IMR-90 (cell line): ENCODE measurements around the gene IGHMBP2. TPM values are rescaled to one million over a fixed set of nuclear protein-coding genes. Genes with fewer than 3 reads are reported as not detected.

Experiments
- ATAC-seq: fragments of 200-7000 bp; cut with Tn5 transposase; 2 replicates; pipeline ENCODE4 v1.9.1; 2020; ENCODE audit warnings: low read depth, mild to moderate bottlenecking, moderate library complexity
- BruUV-seq: library from RNA; stranded (reverse); fragments of 400-500 nt; replicated peaks from 2 replicates; lab custom pipeline; 2021; lab: Mats Ljungman, UMichigan
- CTCF ChIA-PET: fragments of 300-600 bp; formaldehyde crosslinking; extraction: SDS; loops from one replicate; lab custom pipeline; 2021; ENCODE audit warnings: antibody characterized with exemption; lab: Yijun Ruan, JAX
- POLR2A ChIA-PET: fragments of 300-600 bp; sonication (Branson Sonifier 250); formaldehyde crosslinking; loops from one replicate; lab custom pipeline; 2022; ENCODE audit warnings: antibody characterized with exemption; ENCODE audit not compliant: unreplicated experiment; lab: Charles Lee
- DNase-seq: peaks from one replicate; pipeline ENCODE4 v3.0.0; 2013
- H2AFZ ChIP-seq: replicated peaks from 2 replicates; pipeline ENCODE3; 2013; ENCODE audit warnings: low read length, mild to moderate bottlenecking; ENCODE audit not compliant: poor library complexity
- H2AK5ac ChIP-seq: 2 replicates; pipeline ENCODE4 v1.6.1; 2013; ENCODE audit warnings: low read depth, low read length, inconsistent platforms
- H2AK9ac ChIP-seq: replicated peaks from 2 replicates; pipeline ENCODE3; 2013; ENCODE audit warnings: mild to moderate bottlenecking, low read depth, low read length, moderate library complexity; ENCODE audit not compliant: poor library complexity
- H2BK120ac ChIP-seq: 2 replicates; pipeline ENCODE4 v1.6.1; 2013; ENCODE audit warnings: low read depth, low read length, inconsistent platforms
- H2BK15ac ChIP-seq: 3 replicates; pipeline ENCODE4 v1.6.1; 2013; ENCODE audit warnings: low read depth, low read length, inconsistent platforms
- H2BK20ac ChIP-seq: 2 replicates; pipeline ENCODE4 v1.6.1; 2013; ENCODE audit warnings: low read depth, mild to moderate bottlenecking, inconsistent platforms, low read length, moderate library complexity
- H2BK5ac ChIP-seq: 2 replicates; pipeline ENCODE4 v1.6.1; 2013; ENCODE audit warnings: mild to moderate bottlenecking, low read depth, low read length, inconsistent platforms; ENCODE audit not compliant: poor library complexity, severe bottlenecking
- H3K14ac ChIP-seq: replicated peaks from 2 replicates; pipeline ENCODE4 v1.6.1; 2013; ENCODE audit warnings: low read depth, low read length, inconsistent platforms
- H3K18ac ChIP-seq: 2 replicates; pipeline ENCODE4 v1.6.1; 2013; ENCODE audit warnings: low read depth, low read length, control low read depth
- H3K23ac ChIP-seq: 2 replicates; pipeline ENCODE4 v1.6.1; 2013; ENCODE audit warnings: low read depth, low read length, inconsistent platforms
- H3K27ac ChIP-seq: 2 replicates; pipeline ENCODE4 v1.5.1; 2013; ENCODE audit warnings: mild to moderate bottlenecking, control low read depth, low read length; ENCODE audit not compliant: insufficient read depth
- H3K27me3 ChIP-seq: 2 replicates; pipeline ENCODE4 v1.6.1; 2013; ENCODE audit warnings: low read length; ENCODE audit not compliant: control insufficient read depth, insufficient read depth
- H3K36me3 ChIP-seq: 2 replicates; pipeline ENCODE4 v1.6.1; 2013; ENCODE audit warnings: low read length, mixed read lengths; ENCODE audit not compliant: control insufficient read depth, insufficient read depth
- H3K4ac ChIP-seq: 2 replicates; pipeline ENCODE4 v1.6.1; 2013; ENCODE audit warnings: low read depth, low read length, inconsistent platforms
- H3K4me1 ChIP-seq: 2 replicates; pipeline ENCODE4 v1.6.1; 2013; ENCODE audit warnings: low read length, mixed read lengths; ENCODE audit not compliant: control insufficient read depth, insufficient read depth
- H3K4me2 ChIP-seq: 2 replicates; pipeline ENCODE4 v1.6.1; 2013; ENCODE audit warnings: low read depth, mild to moderate bottlenecking, control low read depth, low read length, moderate library complexity
- H3K4me3 ChIP-seq: 2 replicates; pipeline ENCODE4 v1.5.1; 2013; ENCODE audit warnings: low read depth, mild to moderate bottlenecking, control low read depth, low read length, moderate library complexity; ENCODE audit not compliant: insufficient read depth
- H3K56ac ChIP-seq: 2 replicates; pipeline ENCODE4 v1.6.1; 2013; ENCODE audit warnings: low read length, inconsistent platforms; ENCODE audit not compliant: insufficient read depth; ENCODE audit errors: extremely low read depth
- H3K79me1 ChIP-seq, 2 experiments: 2 replicates each; pipeline ENCODE4 v1.6.1; 2013; ENCODE audit warnings: low read length in 2 of 2, inconsistent platforms in 1 of 2, low read depth in 1 of 2
- H3K9ac ChIP-seq: 2 replicates; pipeline ENCODE4 v1.6.1; 2013; ENCODE audit warnings: low read depth, low read length, control low read depth
- H3K9me1 ChIP-seq: 2 replicates; pipeline ENCODE4 v1.6.1; 2013; ENCODE audit warnings: low read length, inconsistent platforms; ENCODE audit not compliant: insufficient read depth
- H3K9me3 ChIP-seq: 2 replicates; pipeline ENCODE4 v1.6.1; 2013; ENCODE audit warnings: low read length; ENCODE audit not compliant: control insufficient read depth, insufficient read depth
- H4K20me1 ChIP-seq: 2 replicates; pipeline ENCODE4 v1.6.1; 2013; ENCODE audit warnings: low read length, inconsistent platforms; ENCODE audit not compliant: insufficient read depth
- H4K5ac ChIP-seq: 2 replicates; pipeline ENCODE4 v1.6.1; 2013; ENCODE audit warnings: mild to moderate bottlenecking, low read depth, low read length, control low read depth
- H4K8ac ChIP-seq, 2 experiments: 2 replicates each; pipeline ENCODE4 v1.6.1; 2013; ENCODE audit warnings: low read depth in 2 of 2, low read length in 2 of 2, control low read depth in 1 of 2, inconsistent platforms in 1 of 2
- H4K91ac ChIP-seq: 2 replicates; pipeline ENCODE4 v1.6.1; 2013; ENCODE audit warnings: low read depth, low read length, inconsistent platforms; ENCODE audit not compliant: insufficient read depth
- CEBPB ChIP-seq: IDR thresholded peaks from 2 replicates; pipeline ENCODE4 v1.6.1; 2012; ENCODE audit warnings: low read depth, low read length, improper control_type of control experiment
- CHD1 ChIP-seq: IDR thresholded peaks from 2 replicates; pipeline ENCODE4 v1.6.1; 2012; ENCODE audit warnings: low read depth, low read length, improper control_type of control experiment
- CTCF ChIP-seq: conservative IDR thresholded peaks from 2 replicates; pipeline ENCODE4 v1.5.1; 2012; ENCODE audit warnings: mild to moderate bottlenecking, low read depth, low read length, improper control_type of control experiment
- ELK1 ChIP-seq: fragments of 150-350 bp; IDR thresholded peaks from 2 replicates; pipeline ENCODE4 v1.6.1; 2016; ENCODE audit warnings: low read depth, mild to moderate bottlenecking, low read length, moderate library complexity, borderline replicate concordance
- FOS ChIP-seq: fragments of 150-350 bp; IDR thresholded peaks from 2 replicates; pipeline ENCODE4 v1.6.1; 2016; ENCODE audit warnings: low read depth, low read length
- MAFK ChIP-seq: IDR thresholded peaks from 2 replicates; pipeline ENCODE4 v1.6.1; 2012; ENCODE audit warnings: low read depth, low read length, improper control_type of control experiment
- MAZ ChIP-seq: IDR thresholded peaks from 2 replicates; pipeline ENCODE4 v1.6.1; 2012; ENCODE audit warnings: low read depth, mild to moderate bottlenecking, low read length, improper control_type of control experiment, moderate library complexity, borderline replicate concordance
- NFE2L2 ChIP-seq: fragments of 150-350 bp; IDR thresholded peaks from 2 replicates; pipeline ENCODE4 v1.6.1; 2016; ENCODE audit warnings: low read depth, mild to moderate bottlenecking, low read length
- RCOR1 ChIP-seq: IDR thresholded peaks from 2 replicates; pipeline ENCODE4 v1.6.1; 2012; ENCODE audit warnings: mild to moderate bottlenecking, low read length, improper control_type of control experiment; ENCODE audit not compliant: insufficient replicate concordance
- WGBS, 2 experiments: methylation state at CpG; one replicate each; pipeline versions ENCODE4 v1.1.5 to v1.1.7; 2013; ENCODE audit warnings: missing lambda C conversion rate in 2 of 2; ENCODE audit not compliant: insufficient read length in 1 of 2; ENCODE audit errors: extremely low coverage in 2 of 2; 5-methylcytosine and 5-hydroxymethylcytosine counted together
- dilution Hi-C: fragments of 300-500 bp; cut with HindIII; formaldehyde crosslinking; loops from one replicate; pipeline ENCODE4 v1.14.3; 2018; ENCODE audit warnings: low sequenced_read_pairs; ENCODE audit not compliant: unreplicated experiment
- in situ Hi-C: fragments of 300-500 bp; cut with MboI; formaldehyde crosslinking; loops from 3 replicates; pipeline ENCODE4 v1.14.3; 2019; ENCODE audit warnings: low sequenced_read_pairs, inconsistent platforms, mixed read lengths
- intact Hi-C: fragments of 100-400 bp; cut with micrococcal nuclease; formaldehyde crosslinking; loops from 2 replicates; pipeline ENCODE4 v1.10.0; 2022
- polyA plus RNA-seq, 3 experiments: library from polyadenylated mRNA; depleted of rRNA; stranded (reverse); fragments of >200 nt; gene quantifications; 2 replicates each; pipeline ENCODE4 v1.2.3, GENCODE V29; 2012; ENCODE audit warnings: low replicate concordance in 1 of 3
- total RNA-seq: library from RNA; depleted of rRNA; stranded (reverse); fragments of >200 nt; gene quantifications from 2 replicates; pipeline ENCODE4 v1.2.3, GENCODE V29; 2012
- TF ChIP-seq, protein P1 (sequence below): fragments of 150-350 bp; IDR thresholded peaks from 2 replicates; pipeline ENCODE4 v1.6.1; 2017; ENCODE audit warnings: mild to moderate bottlenecking, antibody characterized with exemption, low read length, low read depth

The IGHMBP2 gene
- total and polyA plus RNA-seq, 2 of the 4 experiments (the other 2 are of a cell fraction) = 4.5 to 11.1 TPM

GRCh38 chr11:68978931-68979594 lies 75.4 kb downstream of the IGHMBP2 start:
- Histone ChIP-seq H4K20me1 (no peaks in the 10 kb centered on the region), H2BK20ac (no peak overlapping the region), H3K36me3 (no peaks in the 10 kb centered on the region), H2BK120ac (no peak overlapping the region), H2AK5ac (no peak overlapping the region), H3K9ac (no peak overlapping the region), H4K91ac (no peak overlapping the region), H3K14ac (no peak overlapping the region), H3K27ac (no peak overlapping the region), H3K9me3 (no peaks in the 10 kb centered on the region), H2AK9ac (peak overlapping the region; percentile 55), H3K4me3 (no peak overlapping the region), H2BK15ac (no peak overlapping the region), H3K23ac (no peak overlapping the region), H2AFZ (peak overlapping the region; percentile 72), H3K18ac (no peak overlapping the region), H2BK5ac (no peak overlapping the region), H3K56ac (no peak overlapping the region), H4K5ac (no peak overlapping the region), H3K79me1 (no peaks in the 10 kb centered on the region), H3K9me1 (no peaks in the 10 kb centered on the region), H4K8ac (no peak overlapping the region), H3K4ac (no peak overlapping the region), H3K4me1 (peaks cover 2% of the 10 kb centered on the region; the same call in 1 of the 2 replicates), H3K27me3 (peaks cover 38% of the 10 kb centered on the region), H3K4me2 (no peak overlapping the region)
- ChIA-PET CTCF (no interaction called here), POLR2A (no interaction called here)
- BruUV-seq = no TSS peak
- TF ChIP-seq NFE2L2 (no peak), CEBPB (no peak), RCOR1 (no peak), ELK1 (no peak), MAFK (no peak), FOS (no peak), CHD1 (no peak), MAZ (no peak), CTCF (no peak)
- TF ChIP-seq, protein P1, sequence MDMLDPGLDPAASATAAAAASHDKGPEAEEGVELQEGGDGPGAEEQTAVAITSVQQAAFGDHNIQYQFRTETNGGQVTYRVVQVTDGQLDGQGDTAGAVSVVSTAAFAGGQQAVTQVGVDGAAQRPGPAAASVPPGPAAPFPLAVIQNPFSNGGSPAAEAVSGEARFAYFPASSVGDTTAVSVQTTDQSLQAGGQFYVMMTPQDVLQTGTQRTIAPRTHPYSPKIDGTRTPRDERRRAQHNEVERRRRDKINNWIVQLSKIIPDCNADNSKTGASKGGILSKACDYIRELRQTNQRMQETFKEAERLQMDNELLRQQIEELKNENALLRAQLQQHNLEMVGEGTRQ = no peak
- DNase-seq = no peak
- in situ Hi-C loops = no loop called here
- intact Hi-C loops = no loop called here
- 57% methylated on average over 5 of the region's 15 CpGs; no CpG with 5 or more reads in 1 of the 2 experiments for WGBS, 2 experiments
- dilution Hi-C loops = no loop called here
- ATAC-seq = peak; percentile 35
